PC-9 (cell line): Measurements from ENCODE around the gene GMNN.
A peak's percentile ranks its signal among the peaks of the same experiment; 100 is the strongest.

ENCODE experiments used
- CTCF ChIP-seq: fragments of 200-600 bp; sonication (generic); conservative IDR thresholded peaks from 2 replicates; pipeline ENCODE4 v1.6.1; 2017; ENCODE audit warnings: mixed run types, antibody characterized with exemption, mild to moderate bottlenecking, moderate library complexity
- EZH2 ChIP-seq: fragments of 200-600 bp; sonication (generic); IDR thresholded peaks from 2 replicates; pipeline ENCODE4 v1.8.0; 2017; ENCODE audit warnings: antibody characterized with exemption, low read depth

GRCh38 chr6:24766680-24767462 lies 7.9 kb upstream of the GMNN start:
- TF ChIP-seq CTCF (peak; percentile 75), EZH2 (no peak)
